ENCODE results near the gene HECTD2. TPM values are rescaled to one million over a fixed set of nuclear protein-coding genes. Genes with fewer than 3 reads are reported as not detected.
"Not testable (repeated sequence)": the region's sequence is repeated elsewhere in the genome, so short reads cannot be mapped to it uniquely, and the experiment has no call there.

Gene HECTD2
- total and polyA plus RNA-seq, 9 of the 15 experiments (the other 6 are each of a cell fraction or from before 2014, with no cell fraction given), result 1.3 to 5.9 (median 3.9) TPM

- H3K79me2 ChIP-seq (ENCODE audit: control insufficient read depth, insufficient read depth, low read length); DNase-seq (ENCODE audit: extremely low read depth in 1 of 4, low spot score in 3 of 4); H3K9me1 ChIP-seq (ENCODE audit: control insufficient read depth, insufficient read depth, low read length); H3K9me3 ChIP-seq (replicated peaks; ENCODE audit: control insufficient read depth, insufficient read depth, low read depth, low read length); H4K20me1 ChIP-seq (replicated peaks; ENCODE audit: control insufficient read depth, insufficient read depth, low read length); CTCF ChIA-PET (ENCODE audit: low intra/inter-chr PET ratio); POLR2A ChIA-PET; FAIRE-seq; BruUV-seq (replicated peaks); H3K4me2 ChIP-seq (ENCODE audit: insufficient read depth, low read length); ATAC-seq; H2AFZ ChIP-seq (ENCODE audit: low read depth, low read length); H3K27ac ChIP-seq (ENCODE audit: extremely low read depth, low read depth, low read length); in situ Hi-C loops (cut with MboI); H3K36me3 ChIP-seq (ENCODE audit: control insufficient read depth, insufficient read depth, low read length); intact Hi-C loops (cut with micrococcal nuclease); H3K4me3 ChIP-seq; H3K9ac ChIP-seq (ENCODE audit: insufficient read depth in 1 of 2, low read depth in 2 of 2, low read length in 2 of 2); H3K27me3 ChIP-seq (ENCODE audit: control insufficient read depth in 2 of 2, insufficient read depth in 2 of 2, low read length in 2 of 2); H3K4me1 ChIP-seq (replicated peaks in 1 of 2; ENCODE audit: control insufficient read depth in 2 of 2, insufficient read depth in 2 of 2, low read length in 2 of 2): not testable (repeated sequence)
- no CpG with 5 or more reads among the region's 1 CpG for WGBS (ENCODE audit: insufficient coverage, low coverage, missing lambda C conversion rate)
These were observed 124.6 kb downstream of the HECTD2 start for GRCh38 chr10:91534789-91535188.

GRCh38 chr10:91536111-91536510 lies 126.0 kb downstream of the HECTD2 start:
- Histone ChIP-seq H2AFZ (ENCODE audit: low read depth, low read length) (no peak overlapping the region), H3K9ac (ENCODE audit: insufficient read depth in 1 of 2, low read depth in 2 of 2, low read length in 2 of 2) (no peak overlapping the region), H3K27ac (ENCODE audit: extremely low read depth, low read depth, low read length) (no peak overlapping the region), H3K4me2 (ENCODE audit: insufficient read depth, low read length) (no peak overlapping the region), H3K79me2 (ENCODE audit: control insufficient read depth, insufficient read depth, low read length) (no peaks in the 10 kb centered on the region), H4K20me1 (replicated peaks; ENCODE audit: control insufficient read depth, insufficient read depth, low read length) (no peaks in the 10 kb centered on the region), H3K4me3 (no peak overlapping the region), H3K9me3 (replicated peaks; ENCODE audit: control insufficient read depth, insufficient read depth, low read depth, low read length) (peaks cover 4% of the 10 kb centered on the region; the same call in 1 of the 2 replicates), H3K27me3 (ENCODE audit: control insufficient read depth in 2 of 2, insufficient read depth in 2 of 2, low read length in 2 of 2) (no peaks in the 10 kb centered on the region), H3K9me1 (ENCODE audit: control insufficient read depth, insufficient read depth, low read length) (no peaks in the 10 kb centered on the region), H3K36me3 (ENCODE audit: control insufficient read depth, insufficient read depth, low read length) (no peaks in the 10 kb centered on the region), H3K4me1 (replicated peaks in 1 of 2; ENCODE audit: control insufficient read depth in 2 of 2, insufficient read depth in 2 of 2, low read length in 2 of 2) (no peaks in the 10 kb centered on the region)
- FAIRE-seq, result no peak
- POLR2A ChIA-PET, result interaction anchor here (1.4 kb wide), 1 partner anchor 9 kb away, joined by 4 read pairs; no protein-coding TSS in a partner anchor
- no TSS peak for BruUV-seq (replicated peaks)
- in situ Hi-C loops (cut with MboI), result no loop called here
- no peak for DNase-seq (ENCODE audit: extremely low read depth in 1 of 4, low spot score in 3 of 4)
- 10% methylated on average over 3 of the region's 4 CpGs for WGBS (ENCODE audit: insufficient coverage, low coverage, missing lambda C conversion rate)
- CTCF ChIA-PET (ENCODE audit: low intra/inter-chr PET ratio), result no interaction called here
- no peak for ATAC-seq
- intact Hi-C loops (cut with micrococcal nuclease), result no loop called here
- TF ChIP-seq KLF16 (IDR thresholded peaks at IDR 0.05), result no peak
- no peak for TF ChIP-seq SMC3 (conservative IDR thresholded peaks at IDR 0.05; ENCODE audit: insufficient read depth, low read depth, low read length)
- TF ChIP-seq CREM (IDR thresholded peaks at IDR 0.05; ENCODE audit: low read depth), result no peak

Data from K562 (cell line).